Measurements from ENCODE around the gene CECR2.

DNA sequence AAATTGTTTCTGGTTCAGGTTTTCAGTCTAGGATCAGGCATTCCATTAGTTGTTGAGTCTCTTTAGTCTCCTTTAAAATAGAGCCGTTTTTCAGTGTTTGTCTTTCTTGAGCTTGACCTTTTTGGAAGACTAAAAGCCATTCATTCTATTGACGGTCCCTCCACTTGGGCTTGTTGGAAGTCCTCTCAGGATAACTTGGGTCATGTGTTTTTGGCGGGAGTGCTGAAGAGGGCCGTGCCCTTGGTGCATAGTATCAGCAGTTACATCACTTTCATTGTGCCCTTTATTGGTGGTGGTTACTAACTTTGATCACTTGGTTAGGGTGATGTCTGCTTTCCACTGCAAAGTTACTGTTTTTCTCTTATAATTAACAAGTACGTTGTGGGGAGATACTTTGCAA lies 20.8 kb downstream of the CECR2 start:
- TF ChIP-seq, protein P1, sequence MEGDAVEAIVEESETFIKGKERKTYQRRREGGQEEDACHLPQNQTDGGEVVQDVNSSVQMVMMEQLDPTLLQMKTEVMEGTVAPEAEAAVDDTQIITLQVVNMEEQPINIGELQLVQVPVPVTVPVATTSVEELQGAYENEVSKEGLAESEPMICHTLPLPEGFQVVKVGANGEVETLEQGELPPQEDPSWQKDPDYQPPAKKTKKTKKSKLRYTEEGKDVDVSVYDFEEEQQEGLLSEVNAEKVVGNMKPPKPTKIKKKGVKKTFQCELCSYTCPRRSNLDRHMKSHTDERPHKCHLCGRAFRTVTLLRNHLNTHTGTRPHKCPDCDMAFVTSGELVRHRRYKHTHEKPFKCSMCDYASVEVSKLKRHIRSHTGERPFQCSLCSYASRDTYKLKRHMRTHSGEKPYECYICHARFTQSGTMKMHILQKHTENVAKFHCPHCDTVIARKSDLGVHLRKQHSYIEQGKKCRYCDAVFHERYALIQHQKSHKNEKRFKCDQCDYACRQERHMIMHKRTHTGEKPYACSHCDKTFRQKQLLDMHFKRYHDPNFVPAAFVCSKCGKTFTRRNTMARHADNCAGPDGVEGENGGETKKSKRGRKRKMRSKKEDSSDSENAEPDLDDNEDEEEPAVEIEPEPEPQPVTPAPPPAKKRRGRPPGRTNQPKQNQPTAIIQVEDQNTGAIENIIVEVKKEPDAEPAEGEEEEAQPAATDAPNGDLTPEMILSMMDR (IDR thresholded peaks at IDR 0.05): no peak
- no peak for TF ChIP-seq POLR2A (IDR thresholded peaks at IDR 0.05)
